ENCODE results near the gene OSBPL6.

DNA sequence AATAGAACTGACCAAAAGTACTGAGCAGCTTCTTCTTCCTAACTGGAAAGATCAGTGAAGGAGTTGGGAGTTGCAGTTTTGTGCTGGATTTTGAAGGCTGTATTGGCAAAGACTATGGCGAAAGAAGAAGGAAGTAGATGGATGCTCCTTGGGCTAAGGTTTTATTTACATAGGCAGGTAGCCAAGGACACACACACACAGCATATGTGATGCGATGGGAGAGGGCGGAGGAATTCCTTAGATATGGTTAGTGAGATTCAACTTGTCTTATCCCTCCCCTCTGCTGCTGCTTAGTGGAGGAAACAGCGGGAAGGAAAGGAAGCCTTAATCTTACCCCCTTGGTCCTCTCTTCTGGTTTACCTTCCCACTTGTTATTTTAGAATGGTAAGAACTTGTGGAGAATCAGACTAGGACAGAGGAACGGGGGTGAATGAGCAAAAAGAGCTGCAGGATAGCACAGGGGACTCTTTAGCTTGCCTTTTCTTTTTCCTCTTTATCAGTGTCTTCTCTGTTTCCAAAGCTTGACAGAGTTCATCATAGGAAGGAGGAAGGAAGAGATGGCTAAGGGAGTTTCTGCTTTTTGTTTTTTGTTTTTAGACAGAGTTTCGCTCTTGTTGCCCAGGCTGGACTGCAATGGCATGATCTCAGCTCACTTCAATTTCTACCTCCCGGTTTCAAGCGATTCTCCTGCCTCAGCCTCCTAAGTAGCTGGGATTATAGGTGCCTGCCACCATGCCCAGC, 87.9 kb downstream of the OSBPL6 start:
- TF ChIP-seq, protein P1, sequence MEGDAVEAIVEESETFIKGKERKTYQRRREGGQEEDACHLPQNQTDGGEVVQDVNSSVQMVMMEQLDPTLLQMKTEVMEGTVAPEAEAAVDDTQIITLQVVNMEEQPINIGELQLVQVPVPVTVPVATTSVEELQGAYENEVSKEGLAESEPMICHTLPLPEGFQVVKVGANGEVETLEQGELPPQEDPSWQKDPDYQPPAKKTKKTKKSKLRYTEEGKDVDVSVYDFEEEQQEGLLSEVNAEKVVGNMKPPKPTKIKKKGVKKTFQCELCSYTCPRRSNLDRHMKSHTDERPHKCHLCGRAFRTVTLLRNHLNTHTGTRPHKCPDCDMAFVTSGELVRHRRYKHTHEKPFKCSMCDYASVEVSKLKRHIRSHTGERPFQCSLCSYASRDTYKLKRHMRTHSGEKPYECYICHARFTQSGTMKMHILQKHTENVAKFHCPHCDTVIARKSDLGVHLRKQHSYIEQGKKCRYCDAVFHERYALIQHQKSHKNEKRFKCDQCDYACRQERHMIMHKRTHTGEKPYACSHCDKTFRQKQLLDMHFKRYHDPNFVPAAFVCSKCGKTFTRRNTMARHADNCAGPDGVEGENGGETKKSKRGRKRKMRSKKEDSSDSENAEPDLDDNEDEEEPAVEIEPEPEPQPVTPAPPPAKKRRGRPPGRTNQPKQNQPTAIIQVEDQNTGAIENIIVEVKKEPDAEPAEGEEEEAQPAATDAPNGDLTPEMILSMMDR (optimal IDR thresholded peaks at IDR 0.05 in 1 of 3, IDR thresholded peaks at IDR 0.05 in 1 of 3, conservative IDR thresholded peaks at IDR 0.05 in 1 of 3; ENCODE audit: extremely low read depth in 1 of 3, insufficient read depth in 2 of 3, low read length in 3 of 3): no peak
- TF ChIP-seq EZH2 (IDR thresholded peaks at IDR 0.05; ENCODE audit: low read length): no peak

Measured in keratinocyte (primary cell).